GM19351 (cell line): Measurements from ENCODE around the gene ITCH.

Experiments used
- ATAC-seq: cut with Tn5 transposase; IDR thresholded peaks from one replicate; pipeline ENCODE4 v1.9.1; 2021; ENCODE audit warnings: mild to moderate bottlenecking, moderate library complexity; ENCODE audit not compliant: unreplicated experiment

ITCH gene

DNA sequence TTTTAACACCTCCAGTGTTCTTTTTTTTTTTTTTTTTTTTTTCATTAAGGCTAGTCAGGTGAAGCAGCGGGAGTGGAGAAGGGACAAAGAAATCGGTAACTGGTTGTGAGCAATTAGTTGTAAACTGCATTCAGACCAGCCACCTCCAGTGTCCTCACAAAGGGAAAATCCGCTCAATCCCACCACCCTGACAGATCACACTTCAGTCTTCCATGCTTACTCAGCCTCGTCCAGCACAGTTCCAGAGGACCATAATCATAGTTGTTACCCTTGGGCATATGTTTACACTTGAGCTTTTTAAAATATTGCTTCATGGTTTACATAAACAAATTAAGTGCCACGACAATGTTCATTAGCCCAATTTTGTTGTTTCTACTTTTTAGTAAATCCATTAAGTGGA is 163.4 kb downstream of the ITCH start:
- no peak for ATAC-seq

DNA sequence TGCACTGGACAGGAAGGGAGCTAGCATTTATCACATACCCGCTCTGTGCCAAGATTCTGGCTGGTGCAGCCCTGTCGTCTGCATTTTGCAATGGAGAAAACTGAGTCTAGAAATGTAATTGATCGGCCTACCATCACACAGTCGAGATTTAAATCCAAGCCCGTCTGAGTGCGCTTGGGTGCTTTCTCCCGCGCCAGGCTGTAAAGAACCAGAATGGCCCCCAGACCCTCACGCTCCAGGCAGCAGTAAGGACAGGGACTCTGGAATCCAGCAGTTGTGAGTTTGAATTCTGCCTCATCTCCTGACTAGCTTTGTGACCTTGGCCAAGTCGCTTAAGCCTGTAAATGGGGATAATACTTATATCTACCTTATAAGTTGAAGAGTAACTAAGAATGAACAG is 163.9 kb downstream of the ITCH start:
- ATAC-seq: no peak

DNA sequence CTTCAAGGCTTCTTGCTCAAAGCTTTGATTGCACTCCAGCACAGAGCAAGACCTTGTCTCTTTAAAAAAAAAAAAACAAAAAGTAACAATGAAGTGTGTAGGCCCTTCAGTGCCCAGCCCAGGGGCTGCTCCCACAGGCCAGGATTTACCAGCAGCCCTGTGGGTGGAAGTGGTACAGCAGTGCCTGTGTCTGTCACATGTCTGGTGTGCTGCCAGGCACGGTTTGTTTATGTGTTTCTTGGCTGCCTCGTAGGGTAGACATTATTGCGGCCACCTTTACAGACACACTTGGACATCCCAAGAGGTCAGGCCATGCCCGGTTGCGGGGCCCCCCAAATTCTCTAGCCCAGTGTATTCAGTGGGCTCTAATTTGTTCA is 165.8 kb downstream of the ITCH start:
- ATAC-seq: no peak

DNA sequence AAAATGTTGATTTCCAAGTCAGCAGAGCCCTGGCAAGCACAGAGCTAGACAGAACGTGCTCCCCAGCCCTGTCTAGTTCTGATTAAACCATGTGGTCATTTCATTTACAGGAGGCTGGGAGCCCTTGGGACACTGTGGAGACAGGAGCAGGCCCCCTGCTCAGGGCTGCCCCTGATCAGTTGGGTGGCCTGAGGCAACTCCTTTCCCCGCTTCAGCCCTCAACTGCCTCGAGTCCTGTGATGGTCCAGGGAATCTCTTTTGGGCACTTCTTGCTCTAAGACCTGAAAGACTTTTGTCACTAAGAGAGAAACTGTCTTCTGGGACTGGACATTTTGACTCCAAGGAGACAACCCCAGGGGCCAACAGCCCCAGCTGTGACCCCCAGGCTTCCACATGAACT is 166.7 kb downstream of the ITCH start:
- ATAC-seq: no peak

DNA sequence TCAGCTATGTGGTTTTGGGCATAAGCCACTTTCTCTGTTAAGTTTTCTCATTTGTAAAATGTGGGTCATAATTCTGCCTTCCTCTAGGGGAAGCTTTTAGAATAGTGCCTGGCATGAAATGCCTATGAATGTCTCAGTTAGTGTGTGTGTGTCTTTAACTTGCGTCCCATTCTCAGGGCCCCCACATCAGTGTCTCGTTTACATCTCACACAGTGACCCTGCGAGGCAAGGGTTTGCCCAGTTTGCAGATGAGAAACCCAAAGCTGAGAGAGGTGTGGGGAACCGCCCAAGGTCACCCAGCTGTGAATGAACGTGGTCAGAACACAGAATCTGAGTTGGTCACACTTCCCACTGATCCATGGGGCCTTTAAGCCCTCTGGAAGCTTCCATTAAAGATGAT is 167.3 kb downstream of the ITCH start:
- no peak for ATAC-seq

DNA sequence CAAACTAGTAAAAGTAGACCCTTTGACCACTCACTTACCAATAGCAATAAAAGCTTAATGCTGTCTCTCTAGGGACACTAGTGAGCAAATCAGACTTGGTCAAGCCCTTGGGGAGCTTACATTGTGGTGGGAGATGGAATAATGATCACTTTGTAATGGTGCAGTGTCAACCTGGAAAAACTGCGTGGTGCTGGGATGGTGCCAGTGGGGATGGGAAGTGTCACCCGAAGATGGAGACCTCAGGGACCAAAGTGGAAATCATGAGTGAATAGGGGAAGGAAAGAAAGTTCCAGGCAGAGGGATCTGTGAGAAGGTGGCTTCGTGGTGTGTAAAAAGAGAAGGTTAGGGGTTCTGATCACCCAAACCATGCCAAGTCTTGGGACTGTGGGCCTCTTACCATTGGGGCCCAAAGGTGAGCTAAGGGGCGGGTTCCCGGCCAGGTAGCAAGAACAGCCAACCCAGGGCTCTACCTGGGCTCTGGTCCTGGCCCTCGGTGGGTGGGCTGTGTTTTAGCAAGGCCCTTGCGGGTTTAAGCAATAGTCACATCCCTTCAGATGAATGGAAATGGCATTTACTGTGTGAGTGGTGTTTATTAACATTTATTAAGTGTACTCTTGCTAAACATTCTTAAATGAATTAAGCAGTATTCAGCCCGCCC is 168.7 kb downstream of the ITCH start:
- ATAC-seq: no peak

DNA sequence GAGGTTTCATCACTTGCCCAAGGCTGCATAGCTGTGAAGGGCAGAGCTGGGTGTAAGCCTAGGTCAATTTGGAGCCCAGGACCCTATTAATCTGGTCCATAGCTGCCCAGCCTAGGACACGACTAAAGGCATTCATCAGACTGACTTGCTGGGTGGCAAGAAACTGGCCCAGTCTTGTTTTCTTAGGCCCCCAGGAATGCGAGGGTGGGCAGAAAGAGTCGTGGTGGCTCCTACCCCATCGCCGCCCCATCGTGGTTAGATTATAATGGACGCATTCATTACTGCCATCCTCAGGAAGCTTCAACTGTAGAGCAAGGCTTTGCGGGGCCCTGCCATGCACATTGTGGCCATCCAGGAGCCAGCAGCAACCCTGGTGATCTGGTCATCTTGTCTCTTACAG is 169.2 kb downstream of the ITCH start:
- no peak for ATAC-seq

DNA sequence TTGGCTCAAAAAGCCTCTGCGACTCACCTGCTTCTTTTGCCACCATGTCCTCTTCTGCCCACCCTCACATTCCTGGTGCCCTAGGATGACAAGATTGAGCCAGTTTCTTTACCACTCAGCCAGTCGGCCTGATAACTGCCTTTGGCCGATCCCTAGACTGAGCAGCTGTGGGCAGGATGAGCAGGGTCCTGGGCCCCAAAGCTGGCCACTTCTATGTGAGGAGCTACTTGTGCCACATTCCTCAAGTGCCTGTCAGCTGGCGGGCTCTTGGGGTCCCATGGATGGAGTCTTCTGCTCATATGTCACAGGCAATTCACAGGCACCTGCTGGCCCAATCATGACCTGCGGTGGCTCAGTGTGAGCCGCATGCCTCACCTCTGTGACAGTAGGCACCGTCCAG is 169.7 kb downstream of the ITCH start:
- no peak for ATAC-seq

DNA sequence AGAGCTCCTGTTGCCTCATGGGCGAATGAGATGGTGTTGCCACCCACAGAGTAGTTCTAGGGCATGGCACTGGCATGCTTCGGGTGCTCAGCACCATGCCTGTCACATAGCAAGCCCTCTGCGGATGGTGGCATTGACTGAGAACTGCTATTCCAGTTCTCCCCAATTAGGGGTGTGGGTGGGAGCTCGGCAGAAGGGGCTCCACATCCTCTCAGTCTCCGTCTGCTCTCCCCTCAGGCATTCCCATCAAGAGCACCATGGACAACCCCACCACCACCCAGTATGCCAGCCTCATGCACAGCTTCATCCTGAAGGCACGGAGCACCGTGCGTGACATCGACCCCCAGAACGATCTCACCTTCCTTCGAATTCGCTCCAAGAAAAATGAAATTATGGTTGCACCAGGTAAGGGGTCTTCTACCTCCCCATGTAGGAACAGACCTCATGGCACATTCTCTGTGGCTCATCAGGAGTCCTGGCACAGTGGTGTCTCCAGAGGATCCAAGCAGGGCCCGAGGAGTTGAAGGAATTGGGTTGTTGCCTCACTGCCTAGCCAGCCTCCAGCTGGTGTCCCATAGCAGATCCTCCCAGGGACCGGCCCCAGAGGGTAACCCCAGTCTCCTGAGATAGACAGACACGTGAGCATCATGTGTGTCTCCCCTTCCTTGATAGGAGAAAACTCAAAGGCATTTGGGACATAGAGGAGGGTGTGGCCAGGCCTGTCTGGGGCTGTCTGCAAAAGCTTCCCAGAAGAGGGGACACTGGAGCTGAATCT is 171.5 kb downstream of the ITCH start:
- ATAC-seq: no peak

DNA sequence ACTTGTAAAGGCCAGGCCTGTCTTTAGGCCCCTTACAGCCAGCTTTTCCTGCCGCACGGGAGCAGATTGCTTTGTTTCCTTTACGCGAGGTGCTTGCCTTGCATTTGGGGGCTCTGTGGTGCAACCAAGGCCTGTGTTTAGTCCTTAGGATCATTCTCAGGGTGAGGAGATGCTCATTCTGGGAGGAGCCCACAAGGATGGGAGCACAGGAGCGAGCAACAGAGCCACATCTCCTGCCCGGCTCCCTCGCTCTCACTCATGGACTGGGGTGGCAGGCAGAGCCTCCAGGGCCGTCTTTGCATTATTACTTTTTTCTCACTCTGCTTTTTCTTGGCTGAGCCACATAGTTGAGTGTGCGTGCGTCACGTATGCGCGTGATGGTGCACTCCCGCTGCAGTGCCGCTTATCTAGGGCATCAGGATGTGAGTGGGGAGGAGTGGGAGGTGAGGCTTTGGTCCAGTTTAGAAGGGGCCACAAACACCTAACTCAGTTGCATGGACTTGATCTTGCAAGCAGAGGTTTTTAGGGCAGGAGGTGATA is 172.3 kb downstream of the ITCH start:
- no peak for ATAC-seq

DNA sequence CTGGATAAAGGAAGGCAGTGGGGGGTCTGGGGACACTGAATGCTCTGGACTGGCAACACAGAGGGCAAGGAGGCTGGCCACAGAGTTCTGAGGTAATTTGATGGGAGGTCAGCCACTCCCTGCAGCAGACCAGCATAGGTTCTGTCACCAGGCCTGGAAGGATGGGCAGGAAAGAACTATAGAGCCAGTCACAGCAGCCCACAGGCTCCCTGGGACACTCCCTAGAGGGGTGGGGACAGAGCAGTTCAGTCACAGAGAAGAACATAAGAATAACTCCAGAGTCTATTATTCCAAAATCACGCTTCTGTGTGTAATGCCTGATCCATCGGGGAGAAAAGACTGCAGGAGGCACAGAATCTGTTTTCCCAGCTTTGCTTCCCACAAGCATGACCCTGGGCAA is 172.8 kb downstream of the ITCH start:
- no peak for ATAC-seq

DNA sequence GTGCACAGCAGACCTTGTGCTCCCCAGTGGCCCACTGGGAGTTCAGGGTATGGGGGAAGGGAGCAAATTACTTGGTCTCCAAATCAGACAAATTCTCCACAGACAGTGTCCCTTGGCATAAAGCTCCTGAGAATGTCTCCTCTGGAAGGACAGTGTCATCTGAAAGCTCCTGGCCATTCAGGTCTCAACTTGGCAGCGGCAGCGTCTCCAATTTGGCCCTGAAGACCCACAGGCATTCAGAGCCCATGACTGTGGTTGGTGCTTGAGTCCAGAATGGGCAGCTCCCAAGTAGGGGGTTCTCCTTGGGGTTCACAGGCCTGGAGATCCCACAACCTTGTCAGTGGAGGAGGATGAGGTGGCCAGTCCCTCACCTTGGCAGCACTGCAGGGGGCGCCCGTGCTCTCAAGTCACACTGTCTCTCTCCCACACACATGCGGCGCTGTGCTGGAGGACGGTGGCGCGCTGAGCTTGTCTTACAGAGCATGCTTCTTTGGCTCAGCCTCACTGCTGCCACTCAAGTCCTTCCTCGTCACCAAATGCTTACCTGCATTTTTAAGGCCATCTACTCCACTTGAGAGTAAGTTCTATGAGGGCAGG is 173.8 kb downstream of the ITCH start:
- no peak for ATAC-seq

DNA sequence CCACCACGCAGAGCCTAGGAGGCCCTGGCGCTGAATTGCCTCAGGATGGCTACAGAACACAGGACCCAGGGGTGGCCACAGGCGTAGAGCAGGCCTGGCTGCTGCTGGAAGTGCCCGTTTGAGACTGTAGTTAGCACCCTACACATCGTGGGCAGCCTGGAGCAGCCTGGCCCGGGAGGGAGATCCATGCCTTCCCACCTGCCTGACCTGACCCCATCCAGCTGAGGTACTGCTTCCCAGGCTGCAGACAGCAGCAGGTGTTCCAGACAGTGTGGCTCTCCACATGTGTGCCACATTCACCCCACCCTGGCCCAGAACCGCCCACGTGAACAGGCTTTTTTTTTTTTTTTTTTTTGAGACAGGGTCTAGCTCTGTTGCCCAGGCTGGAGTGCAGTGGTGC is 174.6 kb downstream of the ITCH start:
- ATAC-seq: no peak

DNA sequence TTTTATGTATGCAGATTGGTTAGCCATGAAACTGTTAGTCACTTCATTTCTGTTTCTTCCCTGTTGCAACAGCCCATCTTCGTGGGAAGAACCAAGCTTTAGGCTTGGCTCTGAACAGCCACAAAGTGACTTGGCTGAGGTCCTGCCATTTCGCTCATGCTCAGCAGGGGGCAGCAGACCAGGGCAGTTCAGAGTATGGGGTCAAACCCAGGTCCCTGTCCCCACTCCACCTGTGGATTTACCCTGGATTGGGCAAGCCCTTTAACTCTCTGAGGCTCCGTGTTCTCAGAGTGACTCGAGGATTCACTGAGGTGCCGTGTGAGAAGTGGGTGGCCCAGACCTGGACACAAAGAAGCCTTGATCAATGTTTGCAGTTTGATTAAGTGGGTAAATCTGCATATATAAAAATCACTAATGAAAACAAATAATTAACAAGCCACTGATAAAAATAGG is 175.6 kb downstream of the ITCH start:
- ATAC-seq: no peak

DNA sequence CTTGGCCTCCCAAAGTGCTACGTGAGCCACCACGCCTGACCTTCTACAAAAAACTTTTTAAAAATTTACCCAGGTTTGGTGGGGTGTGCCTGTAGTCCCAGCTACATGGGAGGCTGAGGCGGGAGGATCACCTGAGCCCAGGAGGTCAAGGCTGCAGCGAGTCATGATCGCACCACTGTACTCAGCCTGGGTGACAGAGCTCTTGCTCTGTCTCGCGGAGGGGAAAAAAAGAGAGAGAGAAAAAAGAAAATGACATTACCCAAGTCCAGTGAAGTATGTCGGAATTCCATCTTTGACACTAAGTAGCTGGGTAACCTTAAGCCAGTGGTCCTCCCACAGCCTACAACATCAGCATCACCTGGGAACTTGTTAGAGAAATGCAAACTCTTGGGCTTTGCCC is 176.7 kb downstream of the ITCH start:
- no peak for ATAC-seq

DNA sequence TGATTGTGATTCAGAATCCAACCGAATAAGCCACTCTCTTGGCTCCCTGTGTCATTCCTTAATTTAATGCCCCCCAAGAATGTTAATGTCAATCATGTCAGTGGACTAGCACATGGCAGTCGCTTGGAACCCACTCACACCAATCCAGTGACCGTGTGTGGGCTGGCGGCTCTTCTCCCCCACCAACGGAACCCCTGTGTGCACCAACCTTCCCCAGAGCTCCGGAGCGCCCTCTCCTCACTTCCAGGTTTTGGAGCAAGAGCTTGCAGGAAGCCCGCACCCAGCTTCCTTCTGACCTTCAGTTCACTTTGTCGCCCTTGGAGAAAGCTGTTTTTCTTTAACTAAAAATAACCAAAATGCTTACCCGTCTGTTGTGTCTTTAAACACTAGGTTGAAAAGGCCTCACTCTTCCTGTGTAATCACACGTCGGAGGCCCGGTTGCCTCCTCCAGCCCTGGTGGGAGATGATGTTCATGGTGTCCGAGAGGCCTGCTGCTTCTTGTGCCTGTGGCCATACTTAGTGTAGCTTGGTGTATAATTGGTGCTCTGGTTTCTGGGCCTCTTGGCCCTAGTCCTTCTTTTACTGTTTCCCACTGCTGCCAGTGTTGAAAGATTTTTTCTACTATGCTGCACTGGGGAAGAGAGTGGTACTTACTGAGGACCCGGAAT is 177.7 kb downstream of the ITCH start:
- ATAC-seq: no peak

DNA sequence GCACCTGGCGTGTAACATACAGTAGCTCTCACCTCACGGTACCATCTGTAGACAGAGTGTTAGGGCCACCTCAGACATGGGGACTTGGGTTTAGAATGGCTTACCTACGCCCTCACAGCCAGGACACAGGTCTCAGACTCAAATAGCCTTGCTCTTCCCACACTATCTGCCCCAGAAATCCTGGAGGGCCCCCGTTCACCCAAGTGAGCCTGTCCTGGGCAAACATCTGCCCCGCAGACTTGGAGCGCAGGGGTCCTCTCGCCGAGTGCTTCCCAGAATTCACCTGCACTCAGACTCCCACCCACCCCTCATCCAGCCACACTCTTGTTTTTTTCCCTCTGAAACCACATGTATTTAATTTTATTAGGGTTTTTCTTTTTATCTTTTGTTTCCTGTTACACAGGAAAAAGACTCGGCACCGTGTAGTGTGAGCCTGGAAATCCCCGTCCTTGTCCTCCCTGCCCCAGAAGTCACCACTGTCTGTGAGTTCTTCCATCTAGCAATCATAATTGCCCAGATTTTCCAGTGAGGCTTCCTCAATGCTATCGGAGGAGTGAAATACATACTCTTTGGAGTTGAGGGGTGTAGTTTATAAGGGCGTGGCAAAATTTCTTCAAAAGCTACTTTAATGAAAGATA is 178.3 kb downstream of the ITCH start:
- no peak for ATAC-seq

DNA sequence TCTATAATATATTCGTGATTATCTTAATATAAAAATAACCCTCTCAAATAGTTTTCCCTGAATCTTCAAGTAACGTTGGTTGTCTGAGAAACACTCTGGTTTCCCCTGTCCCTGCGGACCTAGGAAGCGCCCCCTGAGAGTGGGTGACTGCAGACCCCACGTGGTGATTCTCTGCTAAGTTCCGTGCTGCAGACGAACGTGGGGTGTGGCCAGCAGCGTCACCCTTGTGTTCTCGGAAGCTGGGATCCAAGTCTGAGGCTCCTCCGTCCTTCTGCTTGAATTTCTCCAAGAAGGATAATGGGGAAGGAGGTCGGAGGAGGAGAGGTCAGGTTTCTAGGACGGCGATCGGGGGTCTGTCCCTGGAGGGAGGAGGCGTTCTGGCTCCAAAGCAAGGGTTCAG is 178.8 kb downstream of the ITCH start:
- ATAC-seq: no peak

DNA sequence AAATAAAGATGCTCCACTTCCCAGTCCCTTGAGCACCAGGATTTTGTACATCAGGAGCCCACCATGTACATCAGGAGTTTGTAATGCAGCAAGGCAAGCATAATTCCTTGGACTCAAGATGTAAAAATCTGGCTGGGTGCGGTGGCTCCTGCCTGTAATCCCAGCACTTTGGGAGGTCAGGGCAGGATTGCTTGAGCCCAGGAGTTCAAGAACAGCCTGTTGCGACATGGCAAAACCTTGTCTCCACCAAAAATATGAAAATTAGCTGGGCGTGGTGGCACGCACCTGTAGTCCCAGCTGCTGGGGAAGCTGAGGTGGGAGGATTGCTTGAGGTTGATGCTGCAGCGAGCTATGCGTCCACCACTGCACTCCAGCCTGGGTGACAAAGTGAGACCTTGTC is 179.4 kb downstream of the ITCH start:
- no peak for ATAC-seq

DNA sequence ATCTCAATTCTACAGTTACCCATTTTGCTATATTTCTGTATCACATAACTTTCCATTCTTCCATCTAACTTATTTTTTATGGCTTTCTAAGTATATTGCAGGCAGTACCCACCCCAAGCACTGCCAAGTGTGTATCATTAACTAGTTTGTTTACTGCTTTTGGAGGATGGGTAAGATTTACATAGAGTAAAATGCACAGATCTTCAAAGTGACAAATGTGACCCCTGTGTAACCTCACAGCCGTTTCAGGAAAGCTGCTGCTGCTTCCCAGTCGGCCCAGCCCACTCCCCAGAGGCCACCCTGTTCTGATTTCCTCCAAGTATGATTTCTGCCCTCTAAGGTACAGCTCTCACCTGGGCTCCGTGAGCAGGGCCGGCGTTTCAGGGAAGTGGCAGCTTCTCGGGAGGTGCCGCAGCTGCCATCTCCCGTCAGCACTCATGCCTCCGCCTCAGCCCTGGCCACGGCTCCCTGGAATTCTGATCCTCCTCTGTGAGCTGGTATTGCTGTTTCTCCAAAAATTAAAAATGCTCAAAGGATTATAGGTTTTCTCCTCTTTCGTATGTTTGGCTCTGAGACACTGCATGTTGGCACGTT is 180.5 kb downstream of the ITCH start:
- ATAC-seq: no peak
